GM21786 (cell line): ENCODE measurements around the gene PRRC2B.

ENCODE experiments used
- ATAC-seq: cut with Tn5 transposase; IDR thresholded peaks from one replicate; pipeline ENCODE4 v1.9.1; 2021; ENCODE audit not compliant: unreplicated experiment

The PRRC2B gene

GRCh38 chr9:131406563-131407436 is 12.9 kb downstream of the PRRC2B start:
- no peak for ATAC-seq

DNA sequence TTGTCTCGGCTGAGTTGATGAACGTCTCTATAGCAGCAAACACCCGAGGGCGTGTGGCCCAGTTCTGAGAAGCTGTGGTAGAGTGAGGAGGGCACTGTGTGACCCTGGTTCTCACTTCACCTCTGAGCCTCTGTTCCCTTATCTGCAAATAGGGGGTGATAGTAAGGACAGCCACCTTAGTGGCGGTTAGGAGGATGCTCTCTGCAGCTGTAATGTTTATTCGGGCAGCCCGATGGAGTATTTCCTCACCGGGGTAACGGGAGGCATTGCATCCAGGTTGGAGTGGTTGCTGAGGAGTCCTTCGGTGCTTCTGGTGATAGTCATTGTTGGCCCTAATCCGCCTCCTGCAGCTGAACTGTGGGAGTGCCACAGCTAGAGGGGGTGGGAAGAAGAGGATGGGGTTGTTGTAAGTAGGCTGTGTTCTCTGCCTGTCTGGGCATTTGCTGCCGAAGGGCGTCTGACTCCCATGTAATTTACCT is 13.9 kb downstream of the PRRC2B start:
- ATAC-seq, result no peak

- ATAC-seq, result no peak
Observed at GRCh38 chr9:131409458-131409992, 15.6 kb downstream of the PRRC2B start.

DNA sequence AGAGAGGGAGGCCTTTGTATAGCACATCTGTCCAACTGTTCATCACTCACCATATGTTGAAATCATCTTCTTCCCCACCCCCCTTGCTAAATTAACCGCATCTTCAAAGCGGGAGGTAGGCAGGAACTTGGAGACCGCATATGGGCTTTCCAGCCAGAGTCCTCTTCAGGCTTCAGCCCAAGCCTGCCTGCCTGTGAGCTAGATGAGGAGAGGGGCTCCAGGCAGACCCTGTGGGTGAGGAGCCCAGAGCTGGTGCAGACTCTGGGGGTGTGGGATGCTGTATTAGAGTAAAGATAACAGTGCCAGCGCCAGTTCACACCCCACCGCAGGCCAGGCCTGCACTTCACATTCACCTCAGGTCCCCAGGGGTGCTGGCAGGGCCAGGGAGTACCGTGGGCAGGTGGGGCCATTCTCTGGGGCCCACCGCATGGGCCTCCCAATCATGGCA is 16.2 kb downstream of the PRRC2B start:
- no peak for ATAC-seq

DNA sequence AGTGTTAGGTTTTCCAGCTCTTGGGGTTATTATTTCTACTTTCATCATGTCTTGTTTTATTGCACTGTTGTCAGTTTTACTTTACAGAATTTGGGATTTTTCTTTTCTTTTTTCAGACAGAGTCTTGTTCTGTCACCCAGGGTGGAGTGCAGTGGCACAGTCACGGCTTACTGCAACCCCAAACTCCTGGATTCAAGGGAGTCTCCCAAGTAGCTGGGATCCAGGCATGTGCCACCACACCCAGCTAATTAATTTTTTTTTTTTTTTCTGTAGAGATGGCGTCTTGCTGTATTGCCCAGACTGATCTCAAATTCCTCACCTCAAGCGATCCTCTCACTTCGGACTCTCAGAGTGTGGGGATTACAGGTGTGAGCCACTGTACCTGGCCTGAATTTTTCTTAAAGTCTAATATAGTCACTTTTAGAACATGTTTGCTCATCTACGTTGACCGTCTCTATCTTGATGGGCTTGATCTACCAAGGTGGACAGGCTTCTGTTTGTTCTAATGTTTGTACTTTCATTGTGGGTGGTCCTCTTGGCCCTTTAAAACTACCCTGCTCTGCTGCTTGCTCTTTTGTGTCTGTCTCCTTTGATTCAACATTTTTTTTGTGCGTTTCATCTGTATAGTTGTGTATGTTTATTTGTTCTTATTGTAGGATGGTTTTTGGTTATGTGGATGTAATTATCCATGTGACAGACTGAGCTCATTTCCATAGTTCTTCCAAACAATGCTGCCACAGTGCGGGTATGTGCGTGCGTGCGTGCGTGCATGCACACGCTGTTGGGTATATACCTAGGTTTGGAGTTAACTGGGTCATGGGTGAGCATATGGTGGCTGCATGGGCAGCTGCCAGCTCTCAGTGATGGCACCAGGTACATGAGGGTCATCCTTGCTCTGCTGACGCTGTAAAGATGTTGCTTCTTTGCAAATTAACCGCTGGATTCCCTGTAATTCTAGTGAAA is 18.1 kb downstream of the PRRC2B start:
- ATAC-seq, result no peak

- ATAC-seq, result no peak
Observed at GRCh38 chr9:131416509-131416908, 22.6 kb downstream of the PRRC2B start.

- ATAC-seq, result no peak
Observed at GRCh38 chr9:131417264-131418142, 23.6 kb downstream of the PRRC2B start.

DNA sequence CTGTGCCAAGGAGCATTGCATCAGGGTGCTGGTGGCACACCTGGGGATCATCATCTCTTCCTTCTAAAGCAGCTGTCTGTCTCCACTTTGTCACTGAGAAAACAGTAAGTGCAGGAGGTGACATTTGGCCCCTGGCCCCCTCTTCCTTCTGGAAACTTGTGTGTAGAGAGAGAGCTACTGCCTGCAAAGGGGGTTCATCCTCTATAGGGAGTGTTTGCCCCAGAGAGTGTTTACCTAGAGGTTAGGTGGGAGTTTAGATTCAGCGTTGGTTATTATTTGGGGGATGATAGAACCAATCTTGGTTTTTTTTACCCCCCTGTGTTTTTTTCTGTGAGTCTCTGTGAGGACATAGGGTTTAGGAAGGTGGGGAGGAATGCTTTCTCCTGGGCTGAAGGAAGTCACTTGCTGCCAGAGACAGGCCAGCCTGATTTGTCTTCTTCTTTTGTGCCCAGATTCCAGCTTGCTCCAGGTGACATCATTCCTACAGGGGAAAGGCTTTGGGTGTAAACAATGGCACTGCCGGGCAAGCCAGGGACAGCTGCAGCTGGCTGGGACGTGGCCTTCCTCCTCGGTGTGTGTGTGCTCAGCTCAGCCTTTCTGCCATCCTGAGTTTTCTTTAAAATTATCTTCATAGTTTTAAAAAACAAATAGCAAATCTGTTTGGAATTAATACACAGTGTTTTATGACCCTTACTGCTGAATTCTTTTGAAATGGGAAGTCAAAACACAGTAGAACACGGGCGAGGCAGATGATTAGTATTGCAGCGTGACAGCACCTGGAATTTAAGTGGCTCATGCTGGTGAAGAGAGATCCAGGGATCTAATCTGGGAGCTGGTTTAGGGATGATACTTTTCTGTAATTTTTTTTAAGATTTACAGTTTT is 24.5 kb downstream of the PRRC2B start:
- ATAC-seq, result no peak

GRCh38 chr9:131419026-131419614 is 25.2 kb downstream of the PRRC2B start:
- no peak for ATAC-seq

DNA sequence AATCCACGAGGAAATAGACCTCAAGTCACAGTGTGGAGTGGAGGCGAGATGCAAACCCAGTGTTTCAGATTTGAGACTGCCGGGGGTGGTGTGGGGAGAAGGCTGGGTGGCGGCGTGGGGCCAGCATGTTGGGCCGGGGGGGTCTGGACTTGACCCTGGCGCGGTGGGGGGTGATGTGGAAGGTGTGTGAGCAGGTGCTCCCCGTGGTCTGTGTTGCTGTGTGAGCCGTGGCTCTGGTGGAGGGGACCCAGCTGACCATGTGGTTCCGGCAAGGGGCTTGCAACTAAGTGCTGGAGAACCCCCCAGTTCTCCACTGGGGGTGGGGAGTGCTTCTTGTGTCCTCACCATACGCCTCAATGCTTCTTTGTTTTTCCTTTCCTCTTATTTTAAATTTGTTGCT is 25.8 kb downstream of the PRRC2B start:
- ATAC-seq, result no peak

DNA sequence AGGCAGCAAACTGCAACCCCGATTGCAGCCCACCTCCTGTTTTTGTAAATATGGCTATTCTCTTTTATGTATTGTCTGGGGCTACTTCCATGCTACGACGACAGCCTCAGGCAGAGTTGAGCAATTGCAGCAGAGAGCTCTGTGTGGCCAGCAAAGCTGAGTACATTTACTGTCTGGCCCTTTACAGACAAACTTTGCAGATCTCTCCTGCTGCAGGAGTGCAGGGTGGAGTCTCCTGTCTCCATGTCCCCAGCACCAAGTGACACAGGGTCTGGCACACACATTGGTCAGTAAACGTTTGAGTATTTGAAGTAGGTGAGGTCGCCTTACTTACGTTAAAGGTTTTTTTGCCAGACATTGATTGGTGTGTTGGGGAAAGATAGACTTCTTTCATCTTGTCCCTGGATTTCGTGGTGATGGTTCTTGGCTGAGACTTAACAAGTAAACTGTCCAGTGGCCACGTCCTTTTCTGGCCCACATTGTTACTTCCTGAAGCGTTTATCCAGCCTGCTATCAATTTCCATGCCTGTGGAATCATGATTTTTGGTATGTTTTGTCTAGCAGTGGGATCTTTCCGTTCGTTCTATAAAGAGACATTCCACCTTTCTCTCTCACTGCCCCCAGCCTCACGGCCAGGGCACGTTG is 27.2 kb downstream of the PRRC2B start:
- no peak for ATAC-seq

- no peak for ATAC-seq
Observed at GRCh38 chr9:131421691-131422090, 27.8 kb downstream of the PRRC2B start.

DNA sequence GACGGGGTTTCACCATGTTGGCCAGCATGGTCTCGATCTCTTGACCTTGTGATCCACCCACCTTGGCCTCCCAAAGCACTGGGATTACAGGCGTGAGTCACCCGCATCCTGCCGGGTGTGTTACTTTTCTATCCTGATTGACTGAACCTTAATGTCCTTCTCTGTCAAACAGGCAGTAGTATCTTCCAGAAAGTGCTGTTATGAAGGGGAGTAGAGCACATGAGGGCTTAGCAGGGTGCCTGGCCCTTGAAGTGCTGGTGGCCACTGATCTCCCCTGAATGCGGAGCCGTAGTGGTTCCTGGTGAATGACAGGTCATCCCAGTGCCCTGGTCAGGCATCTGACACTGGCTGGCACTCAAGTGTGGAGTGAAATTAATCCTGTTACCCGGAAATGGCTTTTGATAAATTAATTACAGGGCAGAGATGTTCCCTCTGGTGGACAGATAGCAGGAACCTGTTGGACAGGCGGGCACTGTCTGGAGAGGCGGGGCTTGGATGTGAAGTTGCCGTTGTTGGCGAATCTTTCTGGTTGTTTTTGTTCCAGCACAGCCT is 28.4 kb downstream of the PRRC2B start:
- ATAC-seq, result no peak

- ATAC-seq, result no peak
Observed at GRCh38 chr9:131423171-131423581, 29.3 kb downstream of the PRRC2B start.

- ATAC-seq, result no peak
Observed at GRCh38 chr9:131426545-131426944, 32.7 kb downstream of the PRRC2B start.

- no peak for ATAC-seq
Observed at GRCh38 chr9:131429121-131430012, 35.5 kb downstream of the PRRC2B start.

DNA sequence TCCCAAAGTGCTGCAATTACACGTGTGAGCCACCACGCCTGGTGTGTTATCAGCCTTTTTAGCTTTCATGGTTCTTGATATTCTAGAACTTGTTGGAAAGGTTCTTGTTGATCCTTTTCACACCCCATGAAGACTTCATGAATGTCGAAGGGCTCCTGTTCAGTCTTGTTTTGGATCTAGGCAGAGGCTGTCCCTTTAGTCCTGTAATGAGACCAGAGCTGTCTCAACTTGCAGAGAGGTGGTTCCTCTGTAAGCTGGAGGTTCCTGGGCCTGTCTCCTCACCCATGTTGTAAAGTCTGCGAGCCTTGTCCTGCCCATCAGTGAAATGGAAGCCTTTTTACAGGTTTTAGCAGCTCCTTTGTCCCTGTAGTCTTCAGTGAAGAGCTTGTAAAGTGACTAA is 38.2 kb downstream of the PRRC2B start:
- ATAC-seq, result no peak
